A673 (cell line): ENCODE data around the gene CDKAL1. TPM values are rescaled to one million over a fixed set of nuclear protein-coding genes. Genes with fewer than 3 reads are reported as not detected.

ENCODE experiments used
- BruUV-seq: library from RNA; stranded (reverse); fragments of 400-500 nt; replicated peaks from 2 replicates; lab custom pipeline; 2021; lab: Mats Ljungman, UMichigan
- CTCF ChIA-PET: fragments of 300-600 bp; sonication (Branson Sonifier 250); formaldehyde crosslinking; loops from one replicate; lab custom pipeline; 2022; ENCODE audit warnings: antibody characterized with exemption; lab: Charles Lee
- POLR2A ChIA-PET: fragments of 300-600 bp; sonication (Branson Sonifier 250); formaldehyde crosslinking; loops from one replicate; lab custom pipeline; 2022; ENCODE audit warnings: antibody characterized with exemption; ENCODE audit not compliant: low non-redundant PET; lab: Charles Lee
- DNase-seq: peaks from one replicate; pipeline ENCODE4 v3.0.0-alpha.2; 2015; ENCODE audit warnings: low spot score
- H3K27ac ChIP-seq: fragments of 200-600 bp; sonication (generic); 2 replicates; pipeline ENCODE4 v1.5.1; 2016; ENCODE audit warnings: mixed run types, low read depth, mild to moderate bottlenecking, mixed read lengths, antibody characterized with exemption, low read length; ENCODE audit not compliant: poor library complexity, severe bottlenecking
- H3K27me3 ChIP-seq: fragments of 200-600 bp; sonication (generic); replicated peaks from 2 replicates; pipeline ENCODE4 v1.6.1; 2017; ENCODE audit warnings: mixed run types, low read depth, mild to moderate bottlenecking, mixed read lengths, antibody characterized with exemption, low read length; ENCODE audit not compliant: insufficient read depth, poor library complexity
- H3K36me3 ChIP-seq: fragments of 200-600 bp; sonication (generic); 2 replicates; pipeline ENCODE4 v1.6.1; 2016; ENCODE audit warnings: mixed run types, mild to moderate bottlenecking, mixed read lengths, antibody characterized with exemption, low read length; ENCODE audit not compliant: insufficient read depth, poor library complexity, severe bottlenecking
- H3K4me1 ChIP-seq: fragments of 200-600 bp; sonication (generic); 2 replicates; pipeline ENCODE4 v1.6.1; 2017; ENCODE audit warnings: mixed run types, mild to moderate bottlenecking, mixed read lengths, antibody characterized with exemption, low read length; ENCODE audit not compliant: insufficient read depth, poor library complexity, severe bottlenecking
- H3K4me3 ChIP-seq: fragments of 200-600 bp; sonication (generic); 2 replicates; pipeline ENCODE4 v1.5.1; 2016; ENCODE audit warnings: low read depth, mixed run types, mild to moderate bottlenecking, mixed read lengths, low read length; ENCODE audit not compliant: poor library complexity, severe bottlenecking
- H3K9me3 ChIP-seq: fragments of 200-600 bp; sonication (generic); 2 replicates; pipeline ENCODE4 v1.6.1; 2016; ENCODE audit warnings: mixed run types, low read depth, mild to moderate bottlenecking, mixed read lengths, antibody characterized with exemption, low read length; ENCODE audit not compliant: poor library complexity, severe bottlenecking
- CTCF ChIP-seq: fragments of 300-800, 200-600 bp; sonication (generic); conservative IDR thresholded peaks from 2 replicates; pipeline ENCODE4 v1.5.1; 2017; ENCODE audit warnings: low read depth, mild to moderate bottlenecking, antibody characterized with exemption, low read length, moderate library complexity, mixed read lengths
- EZH2 ChIP-seq: fragments of 200-600 bp; sonication (generic); IDR thresholded peaks from 2 replicates; pipeline ENCODE4 v1.6.1; 2017; ENCODE audit warnings: borderline replicate concordance, low read depth, mild to moderate bottlenecking, mixed read lengths, antibody characterized with exemption, low read length; ENCODE audit not compliant: poor library complexity, severe bottlenecking
- intact Hi-C: fragments of 100-400 bp; cut with micrococcal nuclease; formaldehyde crosslinking; loops from one replicate; pipeline ENCODE4 v1.10.0; 2022; ENCODE audit not compliant: unreplicated experiment
- total RNA-seq: library from RNA; stranded (reverse); gene quantifications from 2 replicates; pipeline ENCODE4 v1.2.3, GENCODE V29; 2021

CDKAL1 gene
- total RNA-seq, 1 experiment from 2014 or later = 35.5 TPM

GRCh38 chr6:20757761-20758160, 223.5 kb downstream of the CDKAL1 start:
- CTCF ChIA-PET = no interaction called here
- peaks cover 38% of the 10 kb centered on the region for H3K4me1 ChIP-seq
- H3K27ac ChIP-seq = peak overlapping the region; percentile 87
- DNase-seq = peak; percentile 80
- no TSS peak for BruUV-seq
- H3K36me3 ChIP-seq = no peaks in the 10 kb centered on the region
- POLR2A ChIA-PET = interaction anchor here (1.2 kb wide), 1 partner anchor 836 kb away, joined by 3 read pairs; the partner anchor contains the start of gene SOX4
- no peaks in the 10 kb centered on the region for H3K27me3 ChIP-seq
- H3K9me3 ChIP-seq = peaks cover 9% of the 10 kb centered on the region
- intact Hi-C loops = loop anchor here (10.0 kb wide), 3 partner anchors 117 to 427 kb away; partner anchors contain the start of gene E2F3
- TF ChIP-seq EZH2 = no peak
- TF ChIP-seq CTCF = no peak
- H3K4me3 ChIP-seq = no peak overlapping the region

- DNase-seq = no peak
- no peaks in the 10 kb centered on the region for H3K27me3 ChIP-seq
- intact Hi-C loops = no loop called here
- no peaks in the 10 kb centered on the region for H3K9me3 ChIP-seq
- BruUV-seq = no TSS peak
- H3K36me3 ChIP-seq = no peaks in the 10 kb centered on the region
- peaks cover 26% of the 10 kb centered on the region for H3K4me1 ChIP-seq
- ChIA-PET POLR2A (no interaction called here), CTCF (no interaction called here)
- H3K4me3 ChIP-seq = no peak overlapping the region
- TF ChIP-seq CTCF (no peak), EZH2 (no peak)
- no peak overlapping the region for H3K27ac ChIP-seq
Observed at GRCh38 chr6:20763296-20763695, 229.0 kb downstream of the CDKAL1 start.

GRCh38 chr6:20769631-20770030, 235.4 kb downstream of the CDKAL1 start:
- peak overlapping the region; percentile 74 for H3K27ac ChIP-seq
- TF ChIP-seq CTCF = no peak
- no peak for TF ChIP-seq EZH2
- no peaks in the 10 kb centered on the region for H3K27me3 ChIP-seq
- intact Hi-C loops = no loop called here
- POLR2A ChIA-PET = interaction anchor here (0.6 kb wide), 2 partner anchors 8 to 76 kb away, joined by 3 to 6 read pairs; no protein-coding TSS in a partner anchor
- H3K4me3 ChIP-seq = no peak overlapping the region
- H3K36me3 ChIP-seq = no peaks in the 10 kb centered on the region
- BruUV-seq = no TSS peak
- no peaks in the 10 kb centered on the region for H3K9me3 ChIP-seq
- H3K4me1 ChIP-seq = peaks cover 65% of the 10 kb centered on the region
- CTCF ChIA-PET = no interaction called here
- peak; percentile 63 for DNase-seq
